ENCODE data around the gene POLDIP2.

POLDIP2 gene

DNA sequence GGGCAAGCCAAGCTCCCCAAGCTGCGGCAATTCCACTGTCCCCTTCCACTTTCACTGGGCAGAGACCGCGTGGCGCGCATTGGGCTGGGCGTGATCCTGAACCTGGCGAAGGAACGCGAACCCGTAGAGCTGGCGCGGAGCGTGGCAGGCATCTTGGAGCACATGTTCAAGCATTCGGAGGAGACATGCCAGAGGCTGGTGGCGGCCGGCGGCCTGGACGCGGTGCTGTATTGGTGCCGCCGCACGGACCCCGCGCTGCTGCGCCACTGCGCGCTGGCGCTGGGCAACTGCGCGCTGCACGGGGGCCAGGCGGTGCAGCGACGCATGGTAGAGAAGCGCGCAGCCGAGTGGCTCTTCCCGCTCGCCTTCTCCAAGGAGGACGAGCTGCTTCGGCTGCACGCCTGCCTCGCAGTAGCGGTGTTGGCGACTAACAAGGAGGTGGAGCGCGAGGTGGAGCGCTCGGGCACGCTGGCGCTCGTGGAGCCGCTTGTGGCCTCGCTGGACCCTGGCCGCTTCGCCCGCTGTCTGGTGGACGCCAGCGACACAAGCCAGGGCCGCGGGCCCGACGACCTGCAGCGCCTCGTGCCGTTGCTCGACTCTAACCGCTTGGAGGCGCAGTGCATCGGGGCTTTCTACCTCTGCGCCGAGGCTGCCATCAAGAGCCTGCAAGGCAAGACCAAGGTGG, 24.0 kb upstream of the POLDIP2 start:
- Mint-ChIP-seq H3K27ac (no peak overlapping the region), H3K36me3 (peaks cover 10% of the 10 kb centered on the region), H3K9me3 (no peaks in the 10 kb centered on the region), H3K4me1 (peaks cover 17% of the 10 kb centered on the region), H3K4me3 (peak overlapping the region; percentile 30), H3K27me3 (peaks cover 10% of the 10 kb centered on the region)
- no peak for ATAC-seq (ENCODE audit: low read depth)
- no peak for DNase-seq (ENCODE audit: low spot score in 2 of 2)

GRCh38 chr17:28379814-28380801, 22.8 kb upstream of the POLDIP2 start:
- Mint-ChIP-seq H3K4me1 (peaks cover 12% of the 10 kb centered on the region), H3K36me3 (peaks cover 10% of the 10 kb centered on the region), H3K27me3 (peaks cover 6% of the 10 kb centered on the region), H3K27ac (no peak overlapping the region), H3K9me3 (no peaks in the 10 kb centered on the region), H3K4me3 (no peak overlapping the region)
- no peak for ATAC-seq (ENCODE audit: low read depth)
- no peak for DNase-seq (ENCODE audit: low spot score in 2 of 2)

- Mint-ChIP-seq H3K27ac (no peak overlapping the region), H3K9me3 (no peaks in the 10 kb centered on the region), H3K4me1 (peaks cover 21% of the 10 kb centered on the region), H3K4me3 (peak overlapping the region; percentile 72), H3K36me3 (no peaks in the 10 kb centered on the region), H3K27me3 (no peaks in the 10 kb centered on the region)
- ATAC-seq (ENCODE audit: low read depth) (no peak), DNase-seq (ENCODE audit: low spot score in 2 of 2) (no peak)
Observed at GRCh38 chr17:28372945-28373274, 15.6 kb upstream of the POLDIP2 start.

GRCh38 chr17:28372203-28372944, 15.0 kb upstream of the POLDIP2 start:
- Mint-ChIP-seq H3K36me3 (no peaks in the 10 kb centered on the region), H3K27me3 (no peaks in the 10 kb centered on the region), H3K9me3 (no peaks in the 10 kb centered on the region), H3K27ac (peak overlapping the region; percentile 83), H3K4me1 (peaks cover 21% of the 10 kb centered on the region), H3K4me3 (peak overlapping the region; percentile 72)
- DNase-seq (ENCODE audit: low spot score in 2 of 2) (no peak), ATAC-seq (ENCODE audit: low read depth) (peak; percentile 3)

GRCh38 chr17:28371245-28372202, 14.2 kb upstream of the POLDIP2 start, which contains the start of gene SARM1:
SARM1 (plus strand) TSS chr17:28371694; CDS start chr17:28372033, 339 bp downstream.
- peaks cover 21% of the 10 kb centered on the region for H3K4me1 Mint-ChIP-seq
- ATAC-seq (ENCODE audit: low read depth) (peak; percentile 89), DNase-seq (ENCODE audit: low spot score in 2 of 2) (peak; percentile 73 to 74)
- H3K36me3 Mint-ChIP-seq, result peaks cover under 1% of the 10 kb centered on the region
- H3K4me3 Mint-ChIP-seq, result peak within 1 kb of the TSS; percentile 97
- no peaks in the 10 kb centered on the region for H3K27me3 Mint-ChIP-seq
- H3K9me3 Mint-ChIP-seq, result no peaks in the 10 kb centered on the region
- peak within 1 kb of the TSS; percentile 83 for H3K27ac Mint-ChIP-seq

DNA sequence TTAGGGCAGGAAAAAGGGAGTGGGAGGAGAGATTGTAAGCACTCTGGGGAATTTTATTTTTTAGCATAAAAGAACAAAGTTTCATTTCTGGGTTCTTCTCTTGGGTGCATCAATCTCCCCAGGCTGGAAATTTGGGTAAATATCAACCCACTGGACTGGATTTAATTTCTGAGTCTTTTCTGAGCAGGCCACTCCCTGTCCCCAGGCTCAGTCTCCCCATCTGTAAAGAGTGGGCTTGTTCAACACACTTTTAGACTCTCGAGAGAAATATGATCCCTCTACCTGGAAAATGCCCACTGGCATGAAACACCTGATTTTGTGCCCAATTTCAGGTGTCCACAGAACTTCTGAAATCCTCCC, 13.4 kb upstream of the POLDIP2 start:
- ATAC-seq (ENCODE audit: low read depth), result no peak
- peak overlapping the region; percentile 83 for H3K27ac Mint-ChIP-seq
- H3K9me3 Mint-ChIP-seq, result no peaks in the 10 kb centered on the region
- peak overlapping the region; percentile 97 for H3K4me3 Mint-ChIP-seq
- DNase-seq (ENCODE audit: low spot score in 2 of 2), result no peak
- no peaks in the 10 kb centered on the region for H3K27me3 Mint-ChIP-seq
- peaks cover 21% of the 10 kb centered on the region for H3K4me1 Mint-ChIP-seq
- peaks cover 3% of the 10 kb centered on the region for H3K36me3 Mint-ChIP-seq

DNA sequence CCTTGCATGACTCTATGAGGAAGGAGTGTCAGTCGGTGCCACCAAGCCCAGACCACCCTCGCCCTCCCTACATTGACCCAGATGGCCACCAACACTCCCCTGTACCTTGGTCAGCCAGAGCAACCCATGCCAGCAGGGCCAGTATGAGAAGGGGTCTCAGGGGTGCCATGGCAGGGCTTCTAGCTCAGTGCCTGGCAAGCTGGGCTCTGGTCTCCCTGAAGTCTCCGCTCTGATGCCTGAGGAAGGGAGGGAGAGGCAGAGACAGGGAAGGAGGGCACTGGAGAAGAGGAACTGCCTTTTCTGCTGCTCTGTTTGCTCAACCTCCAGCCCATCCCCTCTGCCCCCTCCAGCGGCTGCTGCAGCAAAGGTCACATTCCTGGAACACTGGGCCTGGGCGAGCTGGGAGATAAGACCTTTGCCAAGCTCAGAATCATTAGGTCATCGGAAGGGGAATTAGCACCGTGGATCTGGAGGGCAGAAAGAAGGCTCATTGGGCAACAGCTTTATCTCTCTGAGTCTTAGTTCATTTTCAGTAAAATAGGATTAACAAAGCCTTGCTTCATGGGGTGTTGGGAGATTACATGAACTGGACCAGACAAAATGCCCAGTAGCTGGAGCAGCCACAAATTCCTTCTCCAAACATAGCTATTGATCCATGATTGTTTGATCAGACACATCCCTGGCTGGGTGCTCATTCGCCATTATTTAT, 12.9 kb upstream of the POLDIP2 start, which contains the start of gene VTN:
Gene VTN, minus strand, starts transcription at position 273 of the 709 bp plus-strand sequence. Its CDS starts 104 bp downstream, at position 169.
- ATAC-seq (ENCODE audit: low read depth) (no peak), DNase-seq (ENCODE audit: low spot score in 2 of 2) (no peak)

GRCh38 chr17:28369684-28370034, 12.3 kb upstream of the POLDIP2 start:
- H3K9me3 Mint-ChIP-seq, result no peaks in the 10 kb centered on the region
- H3K4me1 Mint-ChIP-seq, result peaks cover 21% of the 10 kb centered on the region
- DNase-seq (ENCODE audit: low spot score in 2 of 2), result no peak
- H3K36me3 Mint-ChIP-seq, result peaks cover 3% of the 10 kb centered on the region
- no peak overlapping the region for H3K27ac Mint-ChIP-seq
- no peaks in the 10 kb centered on the region for H3K27me3 Mint-ChIP-seq
- H3K4me3 Mint-ChIP-seq, result no peak overlapping the region
- no peak for ATAC-seq (ENCODE audit: low read depth)

More for the DNA sequence above, 12.9 kb upstream of the POLDIP2 start, which contains the start of gene VTN:
- Mint-ChIP-seq H3K4me1 (peaks cover 21% of the 10 kb centered on the region), H3K36me3 (peaks cover 3% of the 10 kb centered on the region), H3K27me3 (no peaks in the 10 kb centered on the region), H3K27ac (peak within 1 kb of the TSS; percentile 83), H3K4me3 (peak within 1 kb of the TSS; percentile 97), H3K9me3 (no peaks in the 10 kb centered on the region)

DNA sequence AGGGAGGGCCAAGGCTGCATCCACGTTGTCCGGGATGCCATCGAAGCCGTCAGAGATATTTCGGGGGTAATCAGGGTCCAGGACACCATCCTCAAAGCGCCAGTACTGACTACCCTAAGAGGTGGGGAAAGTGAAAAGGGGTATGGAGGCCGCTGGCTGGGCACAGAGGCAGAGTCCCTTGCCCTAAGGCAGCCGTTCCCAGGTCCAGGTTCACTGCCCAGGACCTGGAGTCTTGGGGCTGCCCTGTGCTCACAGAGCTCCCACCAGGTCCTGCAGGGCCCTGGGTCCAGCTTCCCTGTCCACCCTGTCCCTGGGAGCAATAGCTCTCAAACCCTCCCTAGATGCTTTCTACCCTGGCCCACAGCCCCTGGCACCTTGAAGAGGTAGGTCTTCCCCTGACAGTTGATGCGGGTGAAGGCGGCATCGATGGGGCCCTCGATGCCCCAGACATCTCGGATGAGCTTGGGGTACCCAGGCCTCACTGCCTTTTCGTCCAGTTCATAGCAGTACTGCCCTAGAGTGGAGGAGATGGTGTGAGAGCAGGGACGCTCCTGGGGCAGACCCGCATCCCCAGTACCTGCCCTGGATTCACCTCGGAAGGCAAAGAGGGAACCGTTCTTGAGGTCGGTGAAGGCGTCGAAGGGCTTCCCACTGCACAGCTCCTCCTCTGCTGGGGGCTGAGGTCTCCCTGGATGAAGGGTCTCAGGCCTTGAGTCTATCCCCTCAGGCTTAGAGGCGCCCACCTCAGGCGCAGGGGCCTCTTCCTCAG, 11.8 kb upstream of the POLDIP2 start:
- Mint-ChIP-seq H3K4me1 (peaks cover 21% of the 10 kb centered on the region), H3K27me3 (no peaks in the 10 kb centered on the region), H3K9me3 (no peaks in the 10 kb centered on the region), H3K4me3 (no peak overlapping the region), H3K36me3 (peaks cover 3% of the 10 kb centered on the region), H3K27ac (peak overlapping the region; percentile 31)
- ATAC-seq (ENCODE audit: low read depth), result no peak
- DNase-seq (ENCODE audit: low spot score in 2 of 2), result no peak

DNA sequence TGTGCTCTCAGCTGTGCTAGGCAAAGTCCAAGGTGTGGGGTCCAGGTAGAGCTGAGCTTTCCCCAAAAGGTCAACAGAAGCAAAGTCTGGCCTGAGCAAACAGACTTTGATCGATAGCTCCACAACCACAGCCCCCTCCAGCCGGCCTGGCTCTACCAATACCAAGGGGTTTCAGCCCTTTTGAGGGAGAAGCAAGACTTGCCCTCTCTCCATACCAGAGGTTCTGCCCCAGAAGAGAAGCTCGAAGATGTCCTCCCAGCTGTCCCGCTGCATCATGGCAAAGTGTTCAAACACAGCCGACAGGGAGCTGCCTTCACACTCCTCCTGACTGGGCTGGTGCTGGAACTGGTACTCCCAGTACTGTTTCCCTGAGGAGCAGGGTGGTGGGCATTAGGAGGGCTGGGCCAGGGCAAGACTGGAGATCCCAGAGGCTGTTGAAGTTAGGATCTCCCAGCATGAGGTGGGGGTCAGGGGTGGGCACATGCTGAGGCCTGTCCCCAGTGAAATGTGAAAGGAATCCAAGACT, 11.0 kb upstream of the POLDIP2 start:
- H3K36me3 Mint-ChIP-seq, result peaks cover 5% of the 10 kb centered on the region
- DNase-seq (ENCODE audit: low spot score in 2 of 2) (no peak), ATAC-seq (ENCODE audit: low read depth) (no peak)
- no peak overlapping the region for H3K4me3 Mint-ChIP-seq
- H3K4me1 Mint-ChIP-seq, result peaks cover 21% of the 10 kb centered on the region
- H3K27ac Mint-ChIP-seq, result no peak overlapping the region
- no peaks in the 10 kb centered on the region for H3K9me3 Mint-ChIP-seq
- no peaks in the 10 kb centered on the region for H3K27me3 Mint-ChIP-seq

GRCh38 chr17:28367641-28368305, 10.4 kb upstream of the POLDIP2 start:
- Mint-ChIP-seq H3K9me3 (no peaks in the 10 kb centered on the region), H3K27ac (no peak overlapping the region), H3K36me3 (peaks cover 5% of the 10 kb centered on the region), H3K4me3 (no peak overlapping the region), H3K27me3 (no peaks in the 10 kb centered on the region), H3K4me1 (peaks cover 19% of the 10 kb centered on the region)
- DNase-seq (ENCODE audit: low spot score in 2 of 2) (no peak), ATAC-seq (ENCODE audit: low read depth) (no peak)
